KMS-11 (cell line): Measurements from ENCODE around the gene TREM2.
A peak's percentile ranks its signal among the peaks of the same experiment; 100 is the strongest.

Experiments
- H2AFZ ChIP-seq: fragments of 200-600 bp; sonication (generic); 2 replicates; pipeline ENCODE4 v1.6.1; 2016; ENCODE audit warnings: antibody characterized with exemption, mixed run types, low read depth
- H3K27ac ChIP-seq: fragments of 200-600 bp; sonication (generic); 2 replicates; pipeline ENCODE4 v1.6.1; 2016; ENCODE audit warnings: mild to moderate bottlenecking, mixed run types
- H3K27me3 ChIP-seq: fragments of 200-600 bp; sonication (generic); 2 replicates; pipeline ENCODE4 v1.6.1; 2017; ENCODE audit warnings: mild to moderate bottlenecking, low read depth, mixed run types, moderate library complexity; ENCODE audit not compliant: insufficient read depth
- H3K36me3 ChIP-seq: fragments of 200-600 bp; sonication (generic); 2 replicates; pipeline ENCODE4 v1.6.1; 2017; ENCODE audit warnings: mild to moderate bottlenecking, mixed run types; ENCODE audit not compliant: insufficient read depth
- H3K4me1 ChIP-seq: fragments of 200-600 bp; sonication (generic); 2 replicates; pipeline ENCODE4 v1.6.1; 2016; ENCODE audit warnings: mild to moderate bottlenecking, low read depth, mixed run types; ENCODE audit not compliant: poor library complexity, severe bottlenecking
- H3K4me2 ChIP-seq: fragments of 200-600 bp; sonication (generic); 2 replicates; pipeline ENCODE4 v1.7.0; 2016; ENCODE audit warnings: mild to moderate bottlenecking, mixed run types
- H3K4me3 ChIP-seq: fragments of 200-600 bp; sonication (generic); IDR thresholded peaks from 2 replicates; pipeline ENCODE4 v1.6.1; 2017; ENCODE audit warnings: low read depth, low read length, mixed read lengths; ENCODE audit not compliant: insufficient read depth
- H3K79me2 ChIP-seq: fragments of 200-600 bp; sonication (generic); 2 replicates; pipeline ENCODE4 v1.6.1; 2016; ENCODE audit warnings: low read depth, mixed run types; ENCODE audit not compliant: insufficient read depth
- H3K9ac ChIP-seq: fragments of 200-600 bp; sonication (generic); 2 replicates; pipeline ENCODE4 v1.6.1; 2016; ENCODE audit warnings: mild to moderate bottlenecking, mixed run types
- H4K20me1 ChIP-seq: fragments of 200-600 bp; sonication (generic); 2 replicates; pipeline ENCODE4 v1.6.1; 2016; ENCODE audit warnings: mild to moderate bottlenecking, mixed run types; ENCODE audit not compliant: insufficient read depth
- TF ChIP-seq, protein P1 (sequence below): fragments of 200-600 bp; sonication (generic); conservative IDR thresholded peaks from 2 replicates; pipeline ENCODE4 v1.6.1; 2017; ENCODE audit warnings: low read depth, mild to moderate bottlenecking, antibody characterized with exemption, low read length, moderate library complexity, mixed read lengths

TREM2 gene

DNA sequence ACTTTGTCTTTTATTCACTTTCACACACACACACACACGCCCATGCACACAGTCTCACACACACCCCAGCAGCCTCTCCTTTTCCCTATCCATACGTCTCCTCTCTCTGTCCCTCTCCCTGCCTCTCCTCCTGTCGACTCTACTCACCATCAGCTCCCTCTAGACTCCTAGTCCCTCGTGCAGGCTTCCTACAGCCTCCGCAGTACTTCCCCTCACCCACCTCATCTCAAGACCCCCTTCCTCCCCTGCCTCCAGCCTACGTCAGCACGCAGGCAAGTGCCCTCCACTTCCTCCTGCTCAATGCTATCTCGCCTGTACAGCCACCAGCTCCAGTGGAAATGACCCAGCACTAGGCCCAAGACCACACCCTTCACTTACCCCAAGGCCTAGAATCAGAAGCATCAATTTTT lies 38.9 kb upstream of the TREM2 start:
- Histone ChIP-seq H2AFZ (no peak overlapping the region), H3K4me1 (peaks cover 25% of the 10 kb centered on the region), H3K27ac (no peak overlapping the region), H3K79me2 (no peaks in the 10 kb centered on the region), H3K27me3 (no peaks in the 10 kb centered on the region), H3K4me3 (no peak overlapping the region), H3K4me2 (no peak overlapping the region), H4K20me1 (no peaks in the 10 kb centered on the region), H3K9ac (no peak overlapping the region), H3K36me3 (no peaks in the 10 kb centered on the region)
- TF ChIP-seq, protein P1, sequence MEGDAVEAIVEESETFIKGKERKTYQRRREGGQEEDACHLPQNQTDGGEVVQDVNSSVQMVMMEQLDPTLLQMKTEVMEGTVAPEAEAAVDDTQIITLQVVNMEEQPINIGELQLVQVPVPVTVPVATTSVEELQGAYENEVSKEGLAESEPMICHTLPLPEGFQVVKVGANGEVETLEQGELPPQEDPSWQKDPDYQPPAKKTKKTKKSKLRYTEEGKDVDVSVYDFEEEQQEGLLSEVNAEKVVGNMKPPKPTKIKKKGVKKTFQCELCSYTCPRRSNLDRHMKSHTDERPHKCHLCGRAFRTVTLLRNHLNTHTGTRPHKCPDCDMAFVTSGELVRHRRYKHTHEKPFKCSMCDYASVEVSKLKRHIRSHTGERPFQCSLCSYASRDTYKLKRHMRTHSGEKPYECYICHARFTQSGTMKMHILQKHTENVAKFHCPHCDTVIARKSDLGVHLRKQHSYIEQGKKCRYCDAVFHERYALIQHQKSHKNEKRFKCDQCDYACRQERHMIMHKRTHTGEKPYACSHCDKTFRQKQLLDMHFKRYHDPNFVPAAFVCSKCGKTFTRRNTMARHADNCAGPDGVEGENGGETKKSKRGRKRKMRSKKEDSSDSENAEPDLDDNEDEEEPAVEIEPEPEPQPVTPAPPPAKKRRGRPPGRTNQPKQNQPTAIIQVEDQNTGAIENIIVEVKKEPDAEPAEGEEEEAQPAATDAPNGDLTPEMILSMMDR: no peak

DNA sequence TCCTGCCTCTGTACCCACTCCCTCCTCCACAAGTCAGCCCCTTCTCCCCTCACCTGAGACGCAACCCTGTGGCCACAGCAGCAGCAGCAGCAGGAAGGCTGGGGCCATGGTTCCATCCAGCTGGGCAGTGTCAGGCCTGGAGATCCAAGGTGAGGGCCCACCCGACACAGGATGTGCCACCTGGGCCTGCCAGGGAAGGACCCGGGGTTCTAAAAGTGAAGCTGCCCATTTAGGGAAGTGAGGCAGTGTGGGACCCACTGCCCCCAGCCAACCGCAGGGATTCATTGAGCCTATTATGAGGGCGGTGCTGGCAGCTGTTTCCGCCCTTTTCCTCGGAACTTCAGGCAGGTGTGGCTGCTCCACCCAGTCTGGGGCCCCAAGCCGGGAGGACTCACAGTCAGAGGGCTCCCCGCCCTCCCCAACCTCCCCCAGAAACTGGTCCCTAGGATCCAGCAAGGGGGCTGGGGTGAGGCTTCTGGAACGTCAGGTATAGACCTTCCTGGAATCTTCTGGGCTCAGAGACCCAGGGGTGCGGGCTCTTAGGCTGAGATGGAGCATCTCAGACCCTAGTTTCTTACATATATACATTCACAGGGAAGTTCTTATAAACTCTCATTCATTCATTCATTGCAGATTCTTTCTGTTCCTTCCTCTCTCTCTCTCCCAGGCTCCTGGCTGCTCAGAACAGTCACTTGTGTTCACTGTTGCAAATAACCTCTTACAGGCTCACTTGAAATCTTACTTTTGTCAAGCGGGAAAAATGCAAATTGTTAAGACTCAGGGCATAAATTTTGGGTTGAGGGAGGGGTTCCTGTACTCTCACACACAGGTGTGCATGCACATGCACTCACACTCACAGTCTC lies 38.2 kb upstream of the TREM2 start, which contains the start of gene TREML2:
TSS of gene TREML2 (minus strand) at position 249 of the 863 bp plus-strand sequence. CDS start at position 108, 141 bp downstream.
- H3K27me3 ChIP-seq: no peaks in the 10 kb centered on the region
- no peak within 1 kb of the TSS for H3K4me3 ChIP-seq
- peaks cover 25% of the 10 kb centered on the region for H3K4me1 ChIP-seq
- no peaks in the 10 kb centered on the region for H3K36me3 ChIP-seq
- TF ChIP-seq, protein P1: no peak
- H3K4me2 ChIP-seq: peak within 1 kb of the TSS; percentile 72
- H4K20me1 ChIP-seq: no peaks in the 10 kb centered on the region
- no peaks in the 10 kb centered on the region for H3K79me2 ChIP-seq
- H3K9ac ChIP-seq: peak within 1 kb of the TSS; percentile 20; the same call in 1 of the 2 replicates
- peak within 1 kb of the TSS; percentile 83 for H2AFZ ChIP-seq
- H3K27ac ChIP-seq: peak within 1 kb of the TSS; percentile 70

DNA sequence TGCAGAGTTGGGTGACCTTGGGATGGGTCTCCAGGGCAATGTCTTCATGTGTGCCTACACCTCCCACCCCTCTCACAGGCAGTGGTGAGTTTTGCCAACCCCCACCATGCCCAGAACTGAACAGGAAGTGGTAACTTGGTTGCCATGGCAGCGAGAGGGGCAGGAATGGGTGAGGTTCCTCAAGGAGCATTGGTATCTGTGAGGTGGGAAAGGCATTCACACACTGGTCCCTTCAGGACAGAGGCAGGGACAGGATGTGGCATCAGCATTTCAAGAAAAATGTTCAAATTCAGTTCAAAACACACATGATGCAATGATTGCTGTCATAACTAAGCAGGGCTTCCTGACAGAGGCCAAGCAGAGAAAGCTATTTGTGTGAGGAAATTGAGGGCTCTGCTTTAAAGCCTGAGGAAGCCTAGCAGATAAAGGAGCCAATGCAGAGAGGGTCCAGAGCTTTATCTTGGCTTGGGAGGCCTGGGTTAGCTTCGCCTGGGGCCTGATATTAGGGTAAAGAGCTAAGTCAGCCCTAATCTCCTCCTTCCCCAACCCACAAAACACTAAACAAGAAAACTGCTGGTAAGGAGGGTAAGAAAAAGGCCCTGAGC lies 37.5 kb upstream of the TREM2 start:
- no peak overlapping the region for H3K4me3 ChIP-seq
- peaks cover 25% of the 10 kb centered on the region for H3K4me1 ChIP-seq
- TF ChIP-seq, protein P1: no peak
- peak overlapping the region; percentile 20; the same call in 1 of the 2 replicates for H3K9ac ChIP-seq
- peak overlapping the region; percentile 70 for H3K27ac ChIP-seq
- H3K79me2 ChIP-seq: no peaks in the 10 kb centered on the region
- peak overlapping the region; percentile 83 for H2AFZ ChIP-seq
- no peaks in the 10 kb centered on the region for H3K27me3 ChIP-seq
- H3K4me2 ChIP-seq: peak overlapping the region; percentile 72
- no peaks in the 10 kb centered on the region for H3K36me3 ChIP-seq
- H4K20me1 ChIP-seq: no peaks in the 10 kb centered on the region

DNA sequence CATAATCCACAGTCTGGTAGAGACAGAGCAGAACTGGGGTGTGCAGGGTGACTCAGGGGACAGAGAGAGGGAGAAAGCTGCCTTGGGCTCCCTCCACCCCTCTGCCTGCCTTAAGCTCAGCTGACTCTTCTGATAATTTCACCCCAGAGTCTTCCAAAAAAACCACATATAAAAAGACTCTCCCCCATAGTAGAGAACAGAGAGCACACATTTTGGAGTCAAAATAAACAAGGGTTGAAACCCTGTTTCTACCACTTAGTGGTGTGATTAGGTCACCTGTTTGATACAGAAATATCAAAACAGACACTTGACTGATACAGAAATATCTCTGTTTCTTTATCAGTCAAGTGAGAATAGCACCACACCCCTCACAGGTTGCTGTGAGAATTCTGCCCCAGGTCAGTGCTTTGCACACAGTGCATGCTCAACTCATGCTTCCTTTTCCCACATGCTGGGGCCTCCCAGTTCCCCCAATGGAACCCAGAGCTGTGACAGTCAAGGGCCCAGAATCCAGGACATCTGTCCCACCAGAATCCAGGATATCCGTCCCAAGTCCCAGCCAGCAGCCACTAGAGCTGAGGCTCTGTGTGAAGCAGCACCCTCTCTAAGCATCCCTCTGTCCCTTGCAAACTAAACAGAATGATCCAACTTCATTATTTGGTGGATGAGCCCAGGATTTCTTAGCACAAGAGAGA lies 36.8 kb upstream of the TREM2 start:
- H4K20me1 ChIP-seq: no peaks in the 10 kb centered on the region
- H3K27ac ChIP-seq: peak overlapping the region; percentile 70
- H3K4me1 ChIP-seq: peaks cover 25% of the 10 kb centered on the region
- H3K4me2 ChIP-seq: peak overlapping the region; percentile 72
- H3K4me3 ChIP-seq: no peak overlapping the region
- no peaks in the 10 kb centered on the region for H3K27me3 ChIP-seq
- H3K36me3 ChIP-seq: no peaks in the 10 kb centered on the region
- H3K79me2 ChIP-seq: no peaks in the 10 kb centered on the region
- peak overlapping the region; percentile 20; the same call in 1 of the 2 replicates for H3K9ac ChIP-seq
- TF ChIP-seq, protein P1: no peak
- peak overlapping the region; percentile 83 for H2AFZ ChIP-seq
